ENCODE results near the gene FARP2. TPM values are rescaled to one million over a fixed set of nuclear protein-coding genes. Genes with fewer than 3 reads are reported as not detected.

The FARP2 gene
- total RNA-seq, 1 donor from 2014 or later, result 65.0 TPM

- no peak overlapping the region for H3K27ac Mint-ChIP-seq (ENCODE audit: unreplicated experiment)
- H3K27me3 Mint-ChIP-seq (ENCODE audit: low read depth, unreplicated experiment), result no peaks in the 10 kb centered on the region
- Histone ChIP-seq H3K79me2 (ENCODE audit: insufficient read depth, low read length) (no peaks in the 10 kb centered on the region), H3K4me1 (ENCODE audit: insufficient read depth, low read length) (no peaks in the 10 kb centered on the region), H4K20me1 (ENCODE audit: insufficient read depth, low read length) (peaks cover 12% of the 10 kb centered on the region), H3K36me3 (ENCODE audit: insufficient read depth, low read length) (peaks cover 8% of the 10 kb centered on the region), H3K27me3 (ENCODE audit: insufficient read depth, low read length) (no peaks in the 10 kb centered on the region), H3K27ac (ENCODE audit: low read depth, low read length) (no peak overlapping the region), H3K9me3 (ENCODE audit: insufficient read depth, low read depth, low read length) (no peaks in the 10 kb centered on the region), H2AFZ (ENCODE audit: low read depth, low read length) (no peak overlapping the region), H3K4me3 (ENCODE audit: insufficient read depth, low read depth, low read length) (no peak overlapping the region), H3K4me2 (ENCODE audit: low read length) (no peak overlapping the region), H3K9ac (ENCODE audit: low read length) (no peak overlapping the region)
- H3K9me3 Mint-ChIP-seq (ENCODE audit: unreplicated experiment), result no peaks in the 10 kb centered on the region
- FAIRE-seq (no peak), DNase-seq (ENCODE audit: low read depth) (no peak)
- TF ChIP-seq CTCF (IDR thresholded peaks at IDR 0.05; ENCODE audit: insufficient read depth, low read depth, low read length) (no peak), EZH2 (IDR thresholded peaks at IDR 0.05; ENCODE audit: insufficient read depth, low read length) (no peak)
- H3K36me3 Mint-ChIP-seq (ENCODE audit: low read depth, unreplicated experiment), result peaks cover 20% of the 10 kb centered on the region
- H3K4me1 Mint-ChIP-seq (ENCODE audit: low read depth, unreplicated experiment), result no peaks in the 10 kb centered on the region
- no peak overlapping the region for H3K4me3 Mint-ChIP-seq (ENCODE audit: unreplicated experiment)
These were observed 135.6 kb downstream of the FARP2 start for GRCh38 chr2:241491549-241492173.

GRCh38 chr2:241492174-241492565 is 136.1 kb downstream of the FARP2 start:
- Mint-ChIP-seq H3K36me3 (ENCODE audit: low read depth, unreplicated experiment) (peaks cover 22% of the 10 kb centered on the region), H3K4me3 (ENCODE audit: unreplicated experiment) (no peak overlapping the region), H3K4me1 (ENCODE audit: low read depth, unreplicated experiment) (no peaks in the 10 kb centered on the region), H3K27ac (ENCODE audit: unreplicated experiment) (no peak overlapping the region), H3K27me3 (ENCODE audit: low read depth, unreplicated experiment) (no peaks in the 10 kb centered on the region), H3K9me3 (ENCODE audit: unreplicated experiment) (no peaks in the 10 kb centered on the region)
- FAIRE-seq, result no peak
- Histone ChIP-seq H4K20me1 (ENCODE audit: insufficient read depth, low read length) (peaks cover 10% of the 10 kb centered on the region), H3K36me3 (ENCODE audit: insufficient read depth, low read length) (peaks cover 11% of the 10 kb centered on the region), H3K9ac (ENCODE audit: low read length) (no peak overlapping the region), H3K4me1 (ENCODE audit: insufficient read depth, low read length) (no peaks in the 10 kb centered on the region), H3K9me3 (ENCODE audit: insufficient read depth, low read depth, low read length) (no peaks in the 10 kb centered on the region), H2AFZ (ENCODE audit: low read depth, low read length) (no peak overlapping the region), H3K79me2 (ENCODE audit: insufficient read depth, low read length) (no peaks in the 10 kb centered on the region), H3K4me2 (ENCODE audit: low read length) (no peak overlapping the region), H3K27me3 (ENCODE audit: insufficient read depth, low read length) (no peaks in the 10 kb centered on the region), H3K27ac (ENCODE audit: low read depth, low read length) (no peak overlapping the region), H3K4me3 (ENCODE audit: insufficient read depth, low read depth, low read length) (no peak overlapping the region)
- TF ChIP-seq CTCF (IDR thresholded peaks at IDR 0.05; ENCODE audit: insufficient read depth, low read depth, low read length) (no peak), EZH2 (IDR thresholded peaks at IDR 0.05; ENCODE audit: insufficient read depth, low read length) (no peak)
- no peak for DNase-seq (ENCODE audit: low read depth)

- peaks cover 25% of the 10 kb centered on the region for H3K36me3 Mint-ChIP-seq (ENCODE audit: low read depth, unreplicated experiment)
- no peak overlapping the region for H3K27ac ChIP-seq (ENCODE audit: low read depth, low read length)
- no peak overlapping the region for H3K4me3 ChIP-seq (ENCODE audit: insufficient read depth, low read depth, low read length)
- H2AFZ ChIP-seq (ENCODE audit: low read depth, low read length), result no peak overlapping the region
- H3K9me3 Mint-ChIP-seq (ENCODE audit: unreplicated experiment), result no peaks in the 10 kb centered on the region
- DNase-seq (ENCODE audit: low read depth) (no peak), FAIRE-seq (no peak)
- peaks cover 14% of the 10 kb centered on the region for H4K20me1 ChIP-seq (ENCODE audit: insufficient read depth, low read length)
- H3K4me3 Mint-ChIP-seq (ENCODE audit: unreplicated experiment), result no peak overlapping the region
- TF ChIP-seq EZH2 (IDR thresholded peaks at IDR 0.05; ENCODE audit: insufficient read depth, low read length) (no peak), CTCF (IDR thresholded peaks at IDR 0.05; ENCODE audit: insufficient read depth, low read depth, low read length) (no peak)
- peaks cover 13% of the 10 kb centered on the region for H3K36me3 ChIP-seq (ENCODE audit: insufficient read depth, low read length)
- H3K9me3 ChIP-seq (ENCODE audit: insufficient read depth, low read depth, low read length), result no peaks in the 10 kb centered on the region
- no peaks in the 10 kb centered on the region for H3K79me2 ChIP-seq (ENCODE audit: insufficient read depth, low read length)
- no peaks in the 10 kb centered on the region for H3K4me1 ChIP-seq (ENCODE audit: insufficient read depth, low read length)
- no peaks in the 10 kb centered on the region for H3K27me3 ChIP-seq (ENCODE audit: insufficient read depth, low read length)
- no peak overlapping the region for H3K27ac Mint-ChIP-seq (ENCODE audit: unreplicated experiment)
- no peaks in the 10 kb centered on the region for H3K27me3 Mint-ChIP-seq (ENCODE audit: low read depth, unreplicated experiment)
- no peak overlapping the region for H3K9ac ChIP-seq (ENCODE audit: low read length)
- H3K4me2 ChIP-seq (ENCODE audit: low read length), result no peak overlapping the region
- no peaks in the 10 kb centered on the region for H3K4me1 Mint-ChIP-seq (ENCODE audit: low read depth, unreplicated experiment)
These were observed 137.0 kb downstream of the FARP2 start for GRCh38 chr2:241493092-241493491.

Measured in astrocyte (in vitro differentiated cells and primary cell).